Measurements from ENCODE around the gene KDELR3.

KDELR3 gene

GRCh38 chr22:38481871-38482332 is 14.0 kb downstream of the KDELR3 start:
- DNase-seq (ENCODE audit: low spot score), result no peak
- FAIRE-seq, result no peak

GRCh38 chr22:38482662-38483308 is 14.9 kb downstream of the KDELR3 start:
- no peak for FAIRE-seq
- DNase-seq (ENCODE audit: low spot score), result no peak

GRCh38 chr22:38484244-38484643 is 16.3 kb downstream of the KDELR3 start:
- no peak for FAIRE-seq
- no peak for DNase-seq (ENCODE audit: low spot score)

- FAIRE-seq (no peak), DNase-seq (ENCODE audit: low spot score) (no peak)
These were observed 17.9 kb downstream of the KDELR3 start for GRCh38 chr22:38485783-38486182.

- DNase-seq (ENCODE audit: low spot score), result no peak
- no peak for FAIRE-seq
These were observed 20.1 kb downstream of the KDELR3 start for GRCh38 chr22:38487946-38488345.

GRCh38 chr22:38489142-38489541 is 21.2 kb downstream of the KDELR3 start:
- FAIRE-seq (no peak), DNase-seq (ENCODE audit: low spot score) (no peak)

- DNase-seq (ENCODE audit: low spot score) (no peak), FAIRE-seq (no peak)
These were observed 21.8 kb downstream of the KDELR3 start for GRCh38 chr22:38489561-38490145.

GRCh38 chr22:38490475-38490874 is 22.6 kb downstream of the KDELR3 start:
- FAIRE-seq (no peak), DNase-seq (ENCODE audit: low spot score) (no peak)

GRCh38 chr22:38490915-38491314 is 23.0 kb downstream of the KDELR3 start:
- FAIRE-seq (no peak), DNase-seq (ENCODE audit: low spot score) (no peak)

- FAIRE-seq, result no peak
- DNase-seq (ENCODE audit: low spot score), result no peak
These were observed 23.9 kb downstream of the KDELR3 start for GRCh38 chr22:38491707-38492348.

GRCh38 chr22:38494498-38494897 is 26.6 kb downstream of the KDELR3 start:
- DNase-seq (ENCODE audit: low spot score) (no peak), FAIRE-seq (no peak)

GRCh38 chr22:38494939-38495338 is 27.0 kb downstream of the KDELR3 start:
- no peak for FAIRE-seq
- DNase-seq (ENCODE audit: low spot score), result no peak

GRCh38 chr22:38497869-38498268 is 30.0 kb downstream of the KDELR3 start:
- FAIRE-seq, result no peak
- DNase-seq (ENCODE audit: low spot score), result no peak

- no peak for DNase-seq (ENCODE audit: low spot score)
- no peak for FAIRE-seq
These were observed 34.1 kb downstream of the KDELR3 start for GRCh38 chr22:38501797-38502672.

- FAIRE-seq (no peak), DNase-seq (ENCODE audit: low spot score) (no peak)
These were observed 35.1 kb downstream of the KDELR3 start for GRCh38 chr22:38503021-38503420.

- DNase-seq (ENCODE audit: low spot score) (peak; percentile 28), FAIRE-seq (no peak)
These were observed 37.0 kb downstream of the KDELR3 start for GRCh38 chr22:38504731-38505540.

- FAIRE-seq, result no peak
These were observed 37.7 kb downstream of the KDELR3 start for GRCh38 chr22:38505541-38506117.

GRCh38 chr22:38506118-38506962 is 38.4 kb downstream of the KDELR3 start, which contains the start of gene DDX17:
Gene DDX17, minus strand, starts transcription at chr22:38506311.
- peak; percentile 83 for DNase-seq (ENCODE audit: low spot score)
- peak; percentile 88 for FAIRE-seq

More at GRCh38 chr22:38505541-38506117, 37.7 kb downstream of the KDELR3 start:
- DNase-seq (ENCODE audit: low spot score), result no peak

GRCh38 chr22:38510416-38510970 is 42.6 kb downstream of the KDELR3 start:
- DNase-seq (ENCODE audit: low spot score) (no peak), FAIRE-seq (no peak)

Data from RCC 7860 (cell line).